Measurements from ENCODE around the gene DPYSL4. TPM values are rescaled to one million over a fixed set of nuclear protein-coding genes. Genes with fewer than 3 reads are reported as not detected.

The DPYSL4 gene
- 1 to 10 TPM in 2 of 4 donors, not detected in 2; 1.5 to 5.0 TPM for total RNA-seq

DNA sequence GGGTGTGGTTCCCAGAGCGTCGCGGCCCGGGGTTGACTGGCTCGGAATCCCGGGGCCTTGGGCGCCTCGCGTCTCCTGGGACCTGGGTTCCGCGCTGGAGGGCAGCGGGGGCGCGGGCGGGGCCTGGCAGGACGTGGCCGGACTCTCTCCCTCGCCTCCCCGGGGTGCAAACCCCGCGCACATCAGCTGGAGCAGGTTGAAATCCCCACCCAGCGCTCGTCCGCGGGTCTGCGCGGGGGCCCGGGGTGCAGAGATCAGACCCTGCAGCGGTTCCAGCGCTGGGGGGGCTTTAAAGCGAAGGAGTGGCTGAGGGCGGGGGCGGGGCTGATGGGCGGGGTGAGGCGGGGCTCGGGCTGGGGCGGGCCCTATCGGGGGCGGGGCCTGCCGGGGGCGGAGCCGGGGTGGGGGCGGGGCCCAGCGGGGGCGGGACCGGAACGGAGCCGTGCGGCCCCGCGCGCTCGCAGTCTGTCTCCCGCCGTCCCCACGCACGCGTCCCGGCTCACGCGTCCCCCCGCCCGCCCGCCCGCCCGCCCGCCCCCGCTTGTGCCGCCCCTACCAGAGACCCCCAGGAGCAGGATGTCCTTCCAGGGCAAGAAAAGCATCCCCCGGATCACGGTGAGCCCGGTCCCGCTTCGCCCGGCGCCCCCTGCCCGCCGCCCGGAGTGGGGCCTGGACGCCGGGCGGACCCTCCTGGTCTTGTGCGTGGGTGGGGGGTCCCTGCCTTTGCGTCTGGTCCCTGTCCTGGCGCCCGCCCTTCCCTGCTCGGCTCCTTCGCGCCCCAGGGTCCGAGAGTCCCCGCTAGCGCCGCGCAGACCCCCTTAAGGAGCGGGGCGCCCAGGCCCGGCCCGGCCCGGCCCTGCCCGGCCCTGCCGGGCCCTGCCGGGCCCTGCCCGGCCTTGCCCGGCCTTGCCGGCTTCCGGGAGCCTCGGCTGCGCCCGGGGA is at the start of gene DPYSL4:
DPYSL4 (plus strand) TSS at position 461 of the 942 bp plus-strand sequence; CDS start at position 577, 116 bp downstream.
- no peak for TF ChIP-seq POLR2A (IDR thresholded peaks at IDR 0.05)
- TF ChIP-seq, protein P1, sequence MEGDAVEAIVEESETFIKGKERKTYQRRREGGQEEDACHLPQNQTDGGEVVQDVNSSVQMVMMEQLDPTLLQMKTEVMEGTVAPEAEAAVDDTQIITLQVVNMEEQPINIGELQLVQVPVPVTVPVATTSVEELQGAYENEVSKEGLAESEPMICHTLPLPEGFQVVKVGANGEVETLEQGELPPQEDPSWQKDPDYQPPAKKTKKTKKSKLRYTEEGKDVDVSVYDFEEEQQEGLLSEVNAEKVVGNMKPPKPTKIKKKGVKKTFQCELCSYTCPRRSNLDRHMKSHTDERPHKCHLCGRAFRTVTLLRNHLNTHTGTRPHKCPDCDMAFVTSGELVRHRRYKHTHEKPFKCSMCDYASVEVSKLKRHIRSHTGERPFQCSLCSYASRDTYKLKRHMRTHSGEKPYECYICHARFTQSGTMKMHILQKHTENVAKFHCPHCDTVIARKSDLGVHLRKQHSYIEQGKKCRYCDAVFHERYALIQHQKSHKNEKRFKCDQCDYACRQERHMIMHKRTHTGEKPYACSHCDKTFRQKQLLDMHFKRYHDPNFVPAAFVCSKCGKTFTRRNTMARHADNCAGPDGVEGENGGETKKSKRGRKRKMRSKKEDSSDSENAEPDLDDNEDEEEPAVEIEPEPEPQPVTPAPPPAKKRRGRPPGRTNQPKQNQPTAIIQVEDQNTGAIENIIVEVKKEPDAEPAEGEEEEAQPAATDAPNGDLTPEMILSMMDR (IDR thresholded peaks at IDR 0.05) = no peak
- no peaks in the 10 kb centered on the region for H3K9me3 ChIP-seq
- peak within 1 kb of the TSS in 1 of 2 donors; percentile 39 for H3K4me3 ChIP-seq
- peaks cover 0 to 27% of the 10 kb centered on the region in 2 donors for H3K4me1 ChIP-seq
- peaks cover 7 to 16% of the 10 kb centered on the region in 2 donors for H3K27me3 ChIP-seq
- intact Hi-C loops (cut with DNase I; ENCODE audit: low total_unique reads) = no loop called here
- DNase-seq = no peak
- H3K27ac ChIP-seq = no peak within 1 kb of the TSS
- H3K36me3 ChIP-seq = no peaks in the 10 kb centered on the region

DNA sequence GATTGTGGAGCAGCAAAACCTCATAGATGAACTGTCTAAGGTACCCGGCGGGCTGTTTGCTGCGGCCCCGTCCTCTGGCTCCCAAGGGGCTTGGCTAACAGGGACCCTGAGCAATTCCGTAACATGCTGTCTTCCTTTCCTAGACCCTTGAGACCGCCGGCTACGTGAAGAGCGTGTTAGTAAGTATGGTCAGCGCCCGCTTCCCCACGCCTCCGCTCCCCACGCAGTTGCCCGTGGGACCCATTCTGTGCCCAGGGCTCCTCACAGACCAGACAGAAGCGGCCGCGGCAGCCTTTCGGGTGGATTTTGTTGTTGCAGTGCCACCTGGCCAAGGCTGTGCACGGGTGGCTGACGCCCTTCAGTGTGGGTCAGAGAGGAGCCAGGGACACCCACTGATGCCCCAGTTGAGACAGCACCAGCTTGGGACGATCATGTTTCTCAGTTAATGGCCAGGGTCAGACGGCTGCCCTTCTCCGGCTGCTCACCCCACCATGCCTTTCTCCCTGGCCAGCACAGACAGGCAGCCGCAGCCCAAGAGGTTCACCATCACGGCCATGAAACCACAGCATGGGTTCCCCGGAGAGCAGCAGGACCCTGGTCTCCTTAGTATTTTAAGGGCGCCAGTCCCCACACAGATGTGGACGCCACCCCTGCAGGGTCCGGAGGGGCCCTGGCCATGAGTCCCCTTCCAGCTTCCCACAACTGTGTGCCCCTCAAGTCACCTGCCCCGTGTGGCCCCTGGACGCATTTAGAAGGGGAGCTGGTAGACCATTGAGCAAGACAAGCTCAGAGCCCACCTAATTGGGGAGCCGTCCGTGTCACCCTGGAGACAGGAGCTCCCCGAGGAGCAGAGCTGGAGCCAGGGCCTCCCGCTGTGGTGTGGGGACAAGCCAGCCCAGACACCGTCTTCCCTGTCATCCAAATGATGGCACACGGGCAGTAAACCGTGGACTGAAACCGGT is 49.4 kb upstream of the DPYSL4 start:
- intact Hi-C loops (cut with DNase I; ENCODE audit: low total_unique reads) = no loop called here
- no peaks in the 10 kb centered on the region for H3K27me3 ChIP-seq
- H3K36me3 ChIP-seq = no peaks in the 10 kb centered on the region
- no peaks in the 10 kb centered on the region for H3K9me3 ChIP-seq
- TF ChIP-seq, protein P1 (IDR thresholded peaks at IDR 0.05) = no peak
- no peak for TF ChIP-seq POLR2A (IDR thresholded peaks at IDR 0.05)
- H3K4me3 ChIP-seq = no peak overlapping the region
- no peak overlapping the region for H3K27ac ChIP-seq
- H3K4me1 ChIP-seq = no peaks in the 10 kb centered on the region
- DNase-seq = no peak

DNA sequence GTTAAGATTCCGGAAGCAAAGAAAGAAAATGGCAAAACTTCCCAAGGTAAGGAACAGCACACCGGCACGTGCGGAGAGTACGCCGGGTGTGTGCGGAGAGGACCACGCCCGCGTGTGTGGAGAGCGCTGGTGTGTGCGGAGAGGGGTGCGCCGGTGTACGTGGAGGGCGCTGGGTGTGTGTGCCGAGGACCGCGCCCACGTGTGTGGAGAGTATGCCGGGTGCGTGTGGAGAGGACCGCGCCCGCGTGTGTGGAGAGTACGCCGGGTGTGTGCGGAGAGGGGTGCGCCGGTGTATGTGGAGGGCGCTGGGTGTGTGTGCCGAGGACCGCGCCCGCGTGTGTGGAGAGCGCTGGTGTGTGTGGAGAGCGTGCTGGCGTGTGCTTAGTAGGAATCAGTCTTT is 48.6 kb upstream of the DPYSL4 start:
- no peaks in the 10 kb centered on the region for H3K4me1 ChIP-seq
- TF ChIP-seq POLR2A (IDR thresholded peaks at IDR 0.05) = no peak
- TF ChIP-seq, protein P1 (IDR thresholded peaks at IDR 0.05) = no peak
- H3K27ac ChIP-seq = no peak overlapping the region
- no peaks in the 10 kb centered on the region for H3K9me3 ChIP-seq
- H3K4me3 ChIP-seq = no peak overlapping the region
- no peaks in the 10 kb centered on the region for H3K36me3 ChIP-seq
- no peak for DNase-seq
- no peaks in the 10 kb centered on the region for H3K27me3 ChIP-seq
- intact Hi-C loops (cut with DNase I; ENCODE audit: low total_unique reads) = no loop called here

DNA sequence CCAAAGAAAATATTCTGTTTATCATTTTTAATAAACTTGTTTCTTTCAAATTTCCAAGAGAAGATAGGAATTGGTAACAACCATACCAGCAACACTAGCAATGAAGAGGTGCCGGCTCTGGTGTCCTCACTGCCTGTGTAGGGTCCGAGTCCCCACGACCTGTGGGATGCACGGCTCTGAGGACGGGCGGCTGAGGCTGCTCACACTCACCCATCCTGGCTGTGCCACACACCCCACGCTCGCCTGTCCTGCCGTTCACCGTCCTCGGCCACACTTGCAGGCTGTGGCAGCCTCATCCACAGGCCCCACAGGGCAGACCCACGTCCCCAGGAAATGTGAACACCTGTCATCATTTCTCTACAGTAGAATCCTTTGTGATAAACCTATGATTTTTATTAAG is 48.2 kb upstream of the DPYSL4 start:
- no peaks in the 10 kb centered on the region for H3K36me3 ChIP-seq
- no peak overlapping the region for H3K4me3 ChIP-seq
- DNase-seq = no peak
- TF ChIP-seq, protein P1 (IDR thresholded peaks at IDR 0.05) = no peak
- no peak for TF ChIP-seq POLR2A (IDR thresholded peaks at IDR 0.05)
- no peaks in the 10 kb centered on the region for H3K27me3 ChIP-seq
- intact Hi-C loops (cut with DNase I; ENCODE audit: low total_unique reads) = no loop called here
- H3K27ac ChIP-seq = no peak overlapping the region
- no peaks in the 10 kb centered on the region for H3K4me1 ChIP-seq
- no peaks in the 10 kb centered on the region for H3K9me3 ChIP-seq
